H1 (cell line): ENCODE measurements around the gene COL6A1. TPM values are rescaled to one million over a fixed set of nuclear protein-coding genes. Genes with fewer than 3 reads are reported as not detected.

ENCODE experiments used
- CTCF ChIA-PET: fragments of 300-600 bp; sonication (Branson Sonifier 250); formaldehyde crosslinking; loops from one replicate; lab custom pipeline; 2021; ENCODE audit not compliant: partially characterized antibody; lab: Charles Lee
- POLR2A ChIA-PET: fragments of 300-600 bp; sonication (Branson Sonifier 250); formaldehyde crosslinking; loops from one replicate; lab custom pipeline; 2021; ENCODE audit warnings: inconsistent platforms; ENCODE audit not compliant: partially characterized antibody; lab: Charles Lee
- DNase-seq, 2 experiments: peaks; one replicate each; pipeline versions ENCODE4 v3.0.0 to v3.0.0-alpha.2; 2010 to 2022; ENCODE audit warnings: low spot score in 2 of 2, low read depth in 1 of 2, mixed read lengths in 1 of 2
- FAIRE-seq: peaks from 2 replicates; lab custom pipeline; 2011; peaks lifted over from hg19 to GRCh38; lab: Jason Lieb, UNC
- H2AFZ ChIP-seq: 2 replicates; pipeline ENCODE4 v1.8.1; 2012; ENCODE audit warnings: low read length, inconsistent platforms
- H2AK5ac ChIP-seq: 2 replicates; pipeline ENCODE4 v1.6.1; 2013; ENCODE audit warnings: low read depth, low read length
- H2BK120ac ChIP-seq: replicated peaks from 2 replicates; pipeline ENCODE3; 2013; ENCODE audit warnings: low read depth, low read length, inconsistent platforms
- H2BK12ac ChIP-seq: 2 replicates; pipeline ENCODE4 v1.6.1; 2013; ENCODE audit warnings: low read depth, low read length
- H2BK15ac ChIP-seq: 2 replicates; pipeline ENCODE4 v1.6.1; 2013; ENCODE audit warnings: low read length
- H2BK20ac ChIP-seq: 2 replicates; pipeline ENCODE4 v1.6.1; 2013; ENCODE audit warnings: low read length
- H2BK5ac ChIP-seq: 2 replicates; pipeline ENCODE4 v1.6.1; 2013; ENCODE audit warnings: low read depth, low read length
- H3K14ac ChIP-seq: 2 replicates; pipeline ENCODE4 v1.6.1; 2013; ENCODE audit warnings: inconsistent platforms; ENCODE audit not compliant: insufficient read length
- H3K18ac ChIP-seq: 2 replicates; pipeline ENCODE4 v1.6.1; 2013; ENCODE audit warnings: low read length; ENCODE audit errors: extremely low read depth
- H3K23ac ChIP-seq: 2 replicates; pipeline ENCODE4 v1.6.1; 2013; ENCODE audit warnings: inconsistent platforms; ENCODE audit not compliant: insufficient read length
- H3K23me2 ChIP-seq: 2 replicates; pipeline ENCODE4 v1.6.1; 2013; ENCODE audit warnings: low read depth, low read length
- H3K27ac ChIP-seq: 2 replicates; pipeline ENCODE4 v1.6.1; 2011; ENCODE audit warnings: low read depth, low read length, inconsistent platforms
- H3K27me3 ChIP-seq, 4 experiments: replicated peaks in 1 of 4; 1 replicate in 1 of 4; 2 replicates in 3 of 4; pipeline versions ENCODE4 v1.6.1 to v1.8.1; 2011 to 2013; ENCODE audit warnings: low read length in 3 of 4, mild to moderate bottlenecking in 3 of 4, inconsistent platforms in 2 of 4, mixed read lengths in 2 of 4, moderate library complexity in 1 of 4; ENCODE audit not compliant: control insufficient read depth in 3 of 4, insufficient read depth in 3 of 4; ENCODE audit errors: extremely low read depth in 1 of 4
- H3K36me3 ChIP-seq, 4 experiments: 2 replicates each; pipeline versions ENCODE4 v1.6.1 to v1.8.1; 2011 to 2013; ENCODE audit warnings: mild to moderate bottlenecking in 4 of 4, low read length in 3 of 4, moderate library complexity in 2 of 4, control low read depth in 1 of 4, inconsistent platforms in 1 of 4; ENCODE audit not compliant: insufficient read depth in 4 of 4, control insufficient read depth in 2 of 4
- H3K4ac ChIP-seq: replicated peaks from 2 replicates; pipeline ENCODE3; 2013; ENCODE audit warnings: low read length, low read depth, mixed read lengths, inconsistent platforms; ENCODE audit not compliant: insufficient read length
- H3K4me1 ChIP-seq, 4 experiments: replicated peaks in 1 of 4; 1 replicate in 1 of 4; 2 replicates in 3 of 4; pipeline versions ENCODE4 v1.6.1 to v1.8.1; 2011 to 2013; ENCODE audit warnings: low read length in 3 of 4, inconsistent platforms in 2 of 4, mixed read lengths in 1 of 4; ENCODE audit not compliant: insufficient read depth in 4 of 4, control insufficient read depth in 3 of 4
- H3K4me2 ChIP-seq, 2 experiments: 2 replicates each; pipeline versions ENCODE4 v1.6.1 to v1.8.1; 2011 to 2013; ENCODE audit warnings: low read depth in 2 of 2, low read length in 2 of 2, control low read depth in 1 of 2, inconsistent platforms in 1 of 2, mild to moderate bottlenecking in 1 of 2; ENCODE audit not compliant: insufficient read depth in 1 of 2
- H3K4me3 ChIP-seq, 4 experiments: fragments of 200-600, 300-600 bp in 1 of 4; sonication (generic), shearing (Covaris generic), sonication (Bioruptor Twin) in 1 of 4; 2 replicates each; pipeline versions ENCODE4 v1.5.1 to v1.8.1; 2011 to 2016; ENCODE audit warnings: low read length in 4 of 4, low read depth in 3 of 4, control low read depth in 2 of 4, inconsistent platforms in 2 of 4, mild to moderate bottlenecking in 2 of 4, mixed read lengths in 1 of 4, moderate library complexity in 1 of 4; ENCODE audit not compliant: insufficient read depth in 2 of 4; ENCODE audit errors: extremely low read depth in 1 of 4
- H3K56ac ChIP-seq: replicated peaks from 2 replicates; pipeline ENCODE3; 2013; ENCODE audit warnings: low read depth, mild to moderate bottlenecking, mixed read lengths, low read length, inconsistent platforms; ENCODE audit not compliant: insufficient read length
- H3K79me1 ChIP-seq: 2 replicates; pipeline ENCODE4 v1.6.1; 2013; ENCODE audit warnings: low read depth, low read length, control low read depth
- H3K79me2 ChIP-seq, 2 experiments: 2 replicates each; pipeline versions ENCODE4 v1.6.1 to v1.8.1; 2012 to 2013; ENCODE audit warnings: low read length in 2 of 2, mild to moderate bottlenecking in 2 of 2, inconsistent platforms in 1 of 2; ENCODE audit not compliant: insufficient read depth in 2 of 2, control insufficient read depth in 1 of 2
- H3K9ac ChIP-seq, 4 experiments: replicated peaks in 1 of 4; 1 replicate in 1 of 4; 2 replicates in 3 of 4; pipeline versions ENCODE4 v1.6.1 to v1.8.1; 2011 to 2013; ENCODE audit warnings: low read depth in 3 of 4, low read length in 3 of 4, control low read depth in 2 of 4, mild to moderate bottlenecking in 2 of 4, moderate library complexity in 2 of 4, inconsistent platforms in 1 of 4; ENCODE audit errors: extremely low read depth in 1 of 4
- H3K9me3 ChIP-seq, 2 experiments: 2 replicates each; pipeline versions ENCODE4 v1.6.1 to v1.8.1; 2012 to 2013; ENCODE audit warnings: mild to moderate bottlenecking in 2 of 2, moderate library complexity in 2 of 2, control low read depth in 1 of 2, inconsistent platforms in 1 of 2, low read depth in 1 of 2, low read length in 1 of 2, mixed read lengths in 1 of 2; ENCODE audit not compliant: insufficient read depth in 2 of 2
- H4K20me1 ChIP-seq, 2 experiments: replicated peaks in 1 of 2; 2 replicates each; pipeline versions ENCODE3 to v1.8.1; 2011 to 2013; ENCODE audit warnings: inconsistent platforms in 2 of 2, low read length in 2 of 2, mild to moderate bottlenecking in 1 of 2; ENCODE audit not compliant: insufficient read depth in 2 of 2, control insufficient read depth in 1 of 2
- H4K5ac ChIP-seq: 2 replicates; pipeline ENCODE4 v1.6.1; 2013; ENCODE audit warnings: low read length, low read depth, mixed read lengths, inconsistent platforms; ENCODE audit not compliant: insufficient read length
- H4K8ac ChIP-seq: 2 replicates; pipeline ENCODE4 v1.8.0; 2013; ENCODE audit warnings: mild to moderate bottlenecking, moderate library complexity, low read length, inconsistent platforms; ENCODE audit not compliant: insufficient read depth; ENCODE audit errors: extremely low read depth
- H4K91ac ChIP-seq: replicated peaks from 2 replicates; pipeline ENCODE3; 2013; ENCODE audit warnings: low read length, mixed read lengths, inconsistent platforms; ENCODE audit not compliant: insufficient read length
- CBX5 ChIP-seq: fragments of 300-800, 300-1000 bp; sonication (generic); IDR thresholded peaks from 2 replicates; pipeline ENCODE4 v1.7.1; 2016; ENCODE audit warnings: antibody characterized with exemption, low read length, low read depth
- CHD1 ChIP-seq: IDR thresholded peaks from 2 replicates; pipeline ENCODE4 v1.6.1; 2012; ENCODE audit warnings: low read depth, low read length, improper control_type of control experiment
- EZH2 ChIP-seq: fragments of 200-600 bp; sonication (generic); IDR thresholded peaks from 2 replicates; pipeline ENCODE4 v1.7.1; 2012; ENCODE audit warnings: low read depth, mild to moderate bottlenecking, moderate library complexity, low read length, inconsistent platforms; ENCODE audit not compliant: severe bottlenecking
- FOSL1 ChIP-seq: IDR thresholded peaks from 2 replicates; pipeline ENCODE4 v1.6.1; 2011; ENCODE audit warnings: mild to moderate bottlenecking, low read depth, low read length, moderate library complexity; ENCODE audit not compliant: insufficient read depth
- HDAC2 ChIP-seq, 2 experiments: fragments of 300-600 bp in 1 of 2; sonication (generic) in 1 of 2; IDR thresholded peaks; 2 replicates each; pipeline ENCODE4 v1.6.1; 2011 to 2012; ENCODE audit warnings: low read depth in 2 of 2, low read length in 2 of 2, mild to moderate bottlenecking in 2 of 2, moderate library complexity in 2 of 2, borderline replicate concordance in 1 of 2, inconsistent platforms in 1 of 2
- POLR2AphosphoS5 ChIP-seq: IDR thresholded peaks from 2 replicates; pipeline ENCODE4 v1.6.1; 2011; ENCODE audit warnings: low read depth, low read length
- RFX5 ChIP-seq: IDR thresholded peaks from 2 replicates; pipeline ENCODE4 v1.6.1; 2011; ENCODE audit warnings: low read depth, low read length, improper control_type of control experiment, borderline replicate concordance
- RNF2 ChIP-seq: fragments of 200-900, 300-1000 bp; sonication (generic); IDR thresholded peaks from 2 replicates; pipeline ENCODE4 v1.7.1; 2016; ENCODE audit warnings: borderline replicate concordance, low read depth, mild to moderate bottlenecking, antibody characterized with exemption, low read length; ENCODE audit not compliant: poor library complexity, severe bottlenecking; ENCODE audit errors: missing control alignments
- RXRA ChIP-seq: IDR thresholded peaks from 2 replicates; pipeline ENCODE4 v1.6.1; 2011; ENCODE audit warnings: low read depth, mild to moderate bottlenecking, low read length, moderate library complexity; ENCODE audit not compliant: insufficient read depth
- ZNF274 ChIP-seq: IDR thresholded peaks from 2 replicates; pipeline ENCODE4 v1.7.0; 2012; ENCODE audit warnings: low read length, borderline replicate concordance; ENCODE audit errors: extremely low read depth
- WGBS, 2 experiments: shearing (Covaris generic) in 1 of 2; methylation state at CpG; one replicate each; pipeline versions ENCODE4 v1.1.6 to v1.1.7; 2013 to 2015; ENCODE audit warnings: low lambda C conversion rate in 2 of 2, mixed read lengths in 2 of 2, inconsistent platforms in 1 of 2, low coverage in 1 of 2, missing lambda C conversion rate in 1 of 2; ENCODE audit not compliant: insufficient replicate concordance in 2 of 2, insufficient coverage in 1 of 2, insufficient read length in 1 of 2; ENCODE audit errors: extremely low coverage in 1 of 2, missing lambda C conversion rate in 1 of 2; 5-methylcytosine and 5-hydroxymethylcytosine counted together
- polyA plus RNA-seq, 7 experiments: library from polyadenylated mRNA; depleted of rRNA in 3 of 7; stranded (reverse) in 5 of 7; unstranded in 2 of 7; fragments of >200 nt in 5 of 7; fragments of 200-250 nt in 2 of 7; gene quantifications; 1 replicate in 5 of 7; 2 replicates in 1 of 7; 4 replicates in 1 of 7; pipeline versions ENCODE4 v1.2.1 to v1.2.3, GENCODE V29; 2011 to 2013; ENCODE audit warnings: missing spikeins in 2 of 7, mixed read lengths in 2 of 7
- total RNA-seq: library from RNA; stranded (reverse); fragmentation: NEBNext Ultra II Directional; extraction: Animal tissue kit (Norgen Biotek cat#: 25700); gene quantifications from 2 replicates; pipeline ENCODE4 v1.2.1, GENCODE V29; 2021

The COL6A1 gene
- total and polyA plus RNA-seq, 2 of the 8 experiments (the other 6 are each of a cell fraction or from before 2014, with no cell fraction given), result 100 to 115 TPM

GRCh38 chr21:46028573-46029091, 47.1 kb downstream of the COL6A1 start:
- no peak for FAIRE-seq
- Histone ChIP-seq H2BK5ac (no peak overlapping the region), H3K23me2 (no peaks in the 10 kb centered on the region), H3K36me3 (no peaks in the 10 kb centered on the region), H3K18ac (no peak overlapping the region), H2BK120ac (no peak overlapping the region), H3K79me2 (no peaks in the 10 kb centered on the region), H3K9me3 (no peaks in the 10 kb centered on the region), H3K23ac (no peak overlapping the region), H3K14ac (no peak overlapping the region), H3K79me1 (no peaks in the 10 kb centered on the region), H3K4me2 (no peak overlapping the region), H3K4ac (no peak overlapping the region), H4K91ac (no peak overlapping the region), H3K56ac (no peak overlapping the region), H4K5ac (no peak overlapping the region), H2BK15ac (no peak overlapping the region), H2AFZ (no peak overlapping the region), H3K27ac (no peak overlapping the region), H3K27me3 (no peaks in the 10 kb centered on the region), H3K4me3 (no peak overlapping the region), H4K8ac (no peak overlapping the region), H2AK5ac (no peak overlapping the region), H3K9ac (no peak overlapping the region), H4K20me1 (no peaks in the 10 kb centered on the region), H2BK12ac (no peak overlapping the region), H3K4me1 (peaks cover 0 to 2% (median 0%) of the 10 kb centered on the region in 4 experiments; a peak in 1 of 7 replicates), H2BK20ac (no peak overlapping the region)
- no peak for TF ChIP-seq CBX5
- TF ChIP-seq FOSL1, result no peak
- no peak for TF ChIP-seq ZNF274
- no peak for TF ChIP-seq RXRA
- no peak for TF ChIP-seq POLR2AphosphoS5
- TF ChIP-seq EZH2, result no peak
- TF ChIP-seq HDAC2 (IDR thresholded peaks at IDR 0.05; ENCODE audit: borderline replicate concordance in 1 of 2, low read depth in 2 of 2, low read length in 2 of 2), result no peak
- TF ChIP-seq RNF2, result no peak
- TF ChIP-seq CHD1, result no peak
- no peak for TF ChIP-seq RFX5
- 100% methylated on average over 1 of the region's 1 CpG; no CpG with 5 or more reads in 1 of the 2 experiments for WGBS, 2 experiments
- POLR2A ChIA-PET, result no interaction called here
- CTCF ChIA-PET, result interaction anchor here (1.3 kb wide), 1 partner anchor 124 kb away, joined by 4 read pairs; no protein-coding TSS in a partner anchor
- no peak for DNase-seq
